Stimulated activated CD8-positive, alpha-beta memory T cell treated with anti-CD3 and anti-CD28 coated beads, Interleukin-7, amount 100 ng/mL, for 4 hours (primary cell): Measurements from ENCODE around the gene TBX6.
"Not testable (repeated sequence)": the region's sequence is repeated elsewhere in the genome, so short reads cannot be mapped to it uniquely, and the experiment has no call there.

Experiments used
- DNase-seq, 2 donors: peaks; one replicate each; pipeline ENCODE4 v3.0.0-alpha.2; 2020; ENCODE audit warnings: low read depth in 2 of 2

TBX6 gene

GRCh38 chr16:30065943-30066760, 25.6 kb downstream of the TBX6 start:
- peak in 1 of 2 donors; percentile 37 for DNase-seq

- peak; percentile 92 to 96 for DNase-seq
Measured at GRCh38 chr16:30065102-30065942, 26.4 kb downstream of the TBX6 start, which contains the start of gene ALDOA. Gene ALDOA (plus strand): TSS chr16:30065760. CDS start chr16:30066898, 1,138 bp downstream.

- no peak for DNase-seq
Measured at GRCh38 chr16:30064729-30065101, 27.0 kb downstream of the TBX6 start.

GRCh38 chr16:30063893-30064728, 27.6 kb downstream of the TBX6 start:
- DNase-seq: peak; percentile 65 to 72

- no peak for DNase-seq
Measured at GRCh38 chr16:30063278-30063892, 28.3 kb downstream of the TBX6 start.

GRCh38 chr16:30060836-30061554, 30.7 kb downstream of the TBX6 start:
- DNase-seq: no peak

GRCh38 chr16:30060346-30060745, 31.4 kb downstream of the TBX6 start:
- no peak for DNase-seq

GRCh38 chr16:30054959-30055553, 36.7 kb downstream of the TBX6 start:
- no peak for DNase-seq

- no peak for DNase-seq
Measured at GRCh38 chr16:30054451-30054850, 37.3 kb downstream of the TBX6 start.

- no peak for DNase-seq
Measured at GRCh38 chr16:30053376-30054015, 38.2 kb downstream of the TBX6 start.

- DNase-seq: peak; percentile 82 to 85
Measured at GRCh38 chr16:30052671-30053372, 38.9 kb downstream of the TBX6 start.

- DNase-seq: no peak
Measured at GRCh38 chr16:30051518-30051917, 40.2 kb downstream of the TBX6 start.

GRCh38 chr16:30049871-30050270, 41.9 kb downstream of the TBX6 start:
- no peak for DNase-seq

- DNase-seq: no peak
Measured at GRCh38 chr16:30046588-30046987, 45.1 kb downstream of the TBX6 start.

GRCh38 chr16:30046178-30046577, 45.5 kb downstream of the TBX6 start:
- no peak for DNase-seq

GRCh38 chr16:30041841-30042240, 49.9 kb downstream of the TBX6 start:
- DNase-seq: no peak

GRCh38 chr16:30040690-30041089, 51.0 kb downstream of the TBX6 start:
- DNase-seq: not testable (repeated sequence)

- DNase-seq: no peak
Measured at GRCh38 chr16:30040221-30040620, 51.5 kb downstream of the TBX6 start.
